HTERT RPE-1 (cell line): ENCODE results near the gene TBC1D24.

Source experiments
- in situ Hi-C: fragments of 300-500 bp; cut with MboI; formaldehyde crosslinking; loops from 4 replicates; pipeline ENCODE4 v1.14.3; 2020; ENCODE audit warnings: low sequenced_read_pairs

Gene TBC1D24

GRCh38 chr16:2497695-2498484, 23.0 kb downstream of the TBC1D24 start:
- in situ Hi-C loops = no loop called here

GRCh38 chr16:2498531-2499253, 23.8 kb downstream of the TBC1D24 start:
- in situ Hi-C loops = no loop called here

- in situ Hi-C loops = no loop called here
Observed at GRCh38 chr16:2499454-2499853, 24.5 kb downstream of the TBC1D24 start.

- in situ Hi-C loops = no loop called here
Observed at GRCh38 chr16:2499890-2500429, 25.0 kb downstream of the TBC1D24 start.

- in situ Hi-C loops = no loop called here
Observed at GRCh38 chr16:2500430-2500917, 25.5 kb downstream of the TBC1D24 start.

GRCh38 chr16:2500918-2501750, 26.2 kb downstream of the TBC1D24 start:
- in situ Hi-C loops = no loop called here

GRCh38 chr16:2501946-2502895, 27.3 kb downstream of the TBC1D24 start:
- in situ Hi-C loops = no loop called here

- in situ Hi-C loops = no loop called here
Observed at GRCh38 chr16:2505695-2506094, 30.8 kb downstream of the TBC1D24 start.

GRCh38 chr16:2507052-2507659, 32.2 kb downstream of the TBC1D24 start:
- in situ Hi-C loops = no loop called here

- in situ Hi-C loops = no loop called here
Observed at GRCh38 chr16:2507665-2508064, 32.7 kb downstream of the TBC1D24 start.

- in situ Hi-C loops = no loop called here
Observed at GRCh38 chr16:2508722-2509400, 33.9 kb downstream of the TBC1D24 start.

- in situ Hi-C loops = no loop called here
Observed at GRCh38 chr16:2511128-2511800, 36.3 kb downstream of the TBC1D24 start.

GRCh38 chr16:2511996-2512734, 37.2 kb downstream of the TBC1D24 start:
- in situ Hi-C loops = no loop called here

- in situ Hi-C loops = no loop called here
Observed at GRCh38 chr16:2512735-2513404, 37.9 kb downstream of the TBC1D24 start.

GRCh38 chr16:2513405-2514332, 38.7 kb downstream of the TBC1D24 start, which contains the start of gene ATP6V0C:
ATP6V0C (plus strand) TSS chr16:2513952; CDS start chr16:2514104, 152 bp downstream.
- in situ Hi-C loops = no loop called here
